IMR-90 (cell line): ENCODE results near the gene NUBP2. TPM values are rescaled to one million over a fixed set of nuclear protein-coding genes. Genes with fewer than 3 reads are reported as not detected.

Source experiments
- ATAC-seq: fragments of 200-7000 bp; cut with Tn5 transposase; 2 replicates; pipeline ENCODE4 v1.9.1; 2020; ENCODE audit warnings: low read depth, mild to moderate bottlenecking, moderate library complexity
- BruUV-seq: library from RNA; stranded (reverse); fragments of 400-500 nt; replicated peaks from 2 replicates; lab custom pipeline; 2021; lab: Mats Ljungman, UMichigan
- CTCF ChIA-PET: fragments of 300-600 bp; formaldehyde crosslinking; extraction: SDS; loops from one replicate; lab custom pipeline; 2021; ENCODE audit warnings: antibody characterized with exemption; lab: Yijun Ruan, JAX
- POLR2A ChIA-PET: fragments of 300-600 bp; sonication (Branson Sonifier 250); formaldehyde crosslinking; loops from one replicate; lab custom pipeline; 2022; ENCODE audit warnings: antibody characterized with exemption; ENCODE audit not compliant: unreplicated experiment; lab: Charles Lee
- DNase-seq: peaks from one replicate; pipeline ENCODE4 v3.0.0; 2013
- H2AFZ ChIP-seq: replicated peaks from 2 replicates; pipeline ENCODE3; 2013; ENCODE audit warnings: low read length, mild to moderate bottlenecking; ENCODE audit not compliant: poor library complexity
- H2AK5ac ChIP-seq: 2 replicates; pipeline ENCODE4 v1.6.1; 2013; ENCODE audit warnings: low read depth, low read length, inconsistent platforms
- H2AK9ac ChIP-seq: replicated peaks from 2 replicates; pipeline ENCODE3; 2013; ENCODE audit warnings: mild to moderate bottlenecking, low read depth, low read length, moderate library complexity; ENCODE audit not compliant: poor library complexity
- H2BK120ac ChIP-seq: 2 replicates; pipeline ENCODE4 v1.6.1; 2013; ENCODE audit warnings: low read depth, low read length, inconsistent platforms
- H2BK15ac ChIP-seq: 3 replicates; pipeline ENCODE4 v1.6.1; 2013; ENCODE audit warnings: low read depth, low read length, inconsistent platforms
- H2BK20ac ChIP-seq: 2 replicates; pipeline ENCODE4 v1.6.1; 2013; ENCODE audit warnings: low read depth, mild to moderate bottlenecking, inconsistent platforms, low read length, moderate library complexity
- H2BK5ac ChIP-seq: 2 replicates; pipeline ENCODE4 v1.6.1; 2013; ENCODE audit warnings: mild to moderate bottlenecking, low read depth, low read length, inconsistent platforms; ENCODE audit not compliant: poor library complexity, severe bottlenecking
- H3K14ac ChIP-seq: replicated peaks from 2 replicates; pipeline ENCODE4 v1.6.1; 2013; ENCODE audit warnings: low read depth, low read length, inconsistent platforms
- H3K18ac ChIP-seq: 2 replicates; pipeline ENCODE4 v1.6.1; 2013; ENCODE audit warnings: low read depth, low read length, control low read depth
- H3K23ac ChIP-seq: 2 replicates; pipeline ENCODE4 v1.6.1; 2013; ENCODE audit warnings: low read depth, low read length, inconsistent platforms
- H3K27ac ChIP-seq: 2 replicates; pipeline ENCODE4 v1.5.1; 2013; ENCODE audit warnings: mild to moderate bottlenecking, control low read depth, low read length; ENCODE audit not compliant: insufficient read depth
- H3K27me3 ChIP-seq: 2 replicates; pipeline ENCODE4 v1.6.1; 2013; ENCODE audit warnings: low read length; ENCODE audit not compliant: control insufficient read depth, insufficient read depth
- H3K36me3 ChIP-seq: 2 replicates; pipeline ENCODE4 v1.6.1; 2013; ENCODE audit warnings: low read length, mixed read lengths; ENCODE audit not compliant: control insufficient read depth, insufficient read depth
- H3K4ac ChIP-seq: 2 replicates; pipeline ENCODE4 v1.6.1; 2013; ENCODE audit warnings: low read depth, low read length, inconsistent platforms
- H3K4me1 ChIP-seq: 2 replicates; pipeline ENCODE4 v1.6.1; 2013; ENCODE audit warnings: low read length, mixed read lengths; ENCODE audit not compliant: control insufficient read depth, insufficient read depth
- H3K4me2 ChIP-seq: 2 replicates; pipeline ENCODE4 v1.6.1; 2013; ENCODE audit warnings: low read depth, mild to moderate bottlenecking, control low read depth, low read length, moderate library complexity
- H3K4me3 ChIP-seq: 2 replicates; pipeline ENCODE4 v1.5.1; 2013; ENCODE audit warnings: low read depth, mild to moderate bottlenecking, control low read depth, low read length, moderate library complexity; ENCODE audit not compliant: insufficient read depth
- H3K56ac ChIP-seq: 2 replicates; pipeline ENCODE4 v1.6.1; 2013; ENCODE audit warnings: low read length, inconsistent platforms; ENCODE audit not compliant: insufficient read depth; ENCODE audit errors: extremely low read depth
- H3K79me1 ChIP-seq, 2 experiments: 2 replicates each; pipeline ENCODE4 v1.6.1; 2013; ENCODE audit warnings: low read length in 2 of 2, inconsistent platforms in 1 of 2, low read depth in 1 of 2
- H3K9ac ChIP-seq: 2 replicates; pipeline ENCODE4 v1.6.1; 2013; ENCODE audit warnings: low read depth, low read length, control low read depth
- H3K9me1 ChIP-seq: 2 replicates; pipeline ENCODE4 v1.6.1; 2013; ENCODE audit warnings: low read length, inconsistent platforms; ENCODE audit not compliant: insufficient read depth
- H3K9me3 ChIP-seq: 2 replicates; pipeline ENCODE4 v1.6.1; 2013; ENCODE audit warnings: low read length; ENCODE audit not compliant: control insufficient read depth, insufficient read depth
- H4K20me1 ChIP-seq: 2 replicates; pipeline ENCODE4 v1.6.1; 2013; ENCODE audit warnings: low read length, inconsistent platforms; ENCODE audit not compliant: insufficient read depth
- H4K5ac ChIP-seq: 2 replicates; pipeline ENCODE4 v1.6.1; 2013; ENCODE audit warnings: mild to moderate bottlenecking, low read depth, low read length, control low read depth
- H4K8ac ChIP-seq, 2 experiments: 2 replicates each; pipeline ENCODE4 v1.6.1; 2013; ENCODE audit warnings: low read depth in 2 of 2, low read length in 2 of 2, control low read depth in 1 of 2, inconsistent platforms in 1 of 2
- H4K91ac ChIP-seq: 2 replicates; pipeline ENCODE4 v1.6.1; 2013; ENCODE audit warnings: low read depth, low read length, inconsistent platforms; ENCODE audit not compliant: insufficient read depth
- CEBPB ChIP-seq: IDR thresholded peaks from 2 replicates; pipeline ENCODE4 v1.6.1; 2012; ENCODE audit warnings: low read depth, low read length, improper control_type of control experiment
- CHD1 ChIP-seq: IDR thresholded peaks from 2 replicates; pipeline ENCODE4 v1.6.1; 2012; ENCODE audit warnings: low read depth, low read length, improper control_type of control experiment
- FOS ChIP-seq: fragments of 150-350 bp; IDR thresholded peaks from 2 replicates; pipeline ENCODE4 v1.6.1; 2016; ENCODE audit warnings: low read depth, low read length
- MAFK ChIP-seq: IDR thresholded peaks from 2 replicates; pipeline ENCODE4 v1.6.1; 2012; ENCODE audit warnings: low read depth, low read length, improper control_type of control experiment
- MAZ ChIP-seq: IDR thresholded peaks from 2 replicates; pipeline ENCODE4 v1.6.1; 2012; ENCODE audit warnings: low read depth, mild to moderate bottlenecking, low read length, improper control_type of control experiment, moderate library complexity, borderline replicate concordance
- MXI1 ChIP-seq: IDR thresholded peaks from 2 replicates; pipeline ENCODE4 v1.6.1; 2012; ENCODE audit warnings: low read depth, mild to moderate bottlenecking, low read length, moderate library complexity, borderline replicate concordance
- NFE2L2 ChIP-seq: fragments of 150-350 bp; IDR thresholded peaks from 2 replicates; pipeline ENCODE4 v1.6.1; 2016; ENCODE audit warnings: low read depth, mild to moderate bottlenecking, low read length
- POLR2A ChIP-seq: IDR thresholded peaks from 2 replicates; pipeline ENCODE4 v1.6.1; 2012; ENCODE audit warnings: mild to moderate bottlenecking, low read depth, low read length
- RAD21 ChIP-seq: IDR thresholded peaks from 2 replicates; pipeline ENCODE4 v1.6.1; 2012; ENCODE audit warnings: low read length, improper control_type of control experiment
- RCOR1 ChIP-seq: IDR thresholded peaks from 2 replicates; pipeline ENCODE4 v1.6.1; 2012; ENCODE audit warnings: mild to moderate bottlenecking, low read length, improper control_type of control experiment; ENCODE audit not compliant: insufficient replicate concordance
- RFX5 ChIP-seq: IDR thresholded peaks from 2 replicates; pipeline ENCODE4 v1.8.0; 2012; ENCODE audit warnings: low read depth, mild to moderate bottlenecking, low read length, moderate library complexity
- WGBS, 2 experiments: methylation state at CpG; one replicate each; pipeline versions ENCODE4 v1.1.5 to v1.1.7; 2013; ENCODE audit warnings: missing lambda C conversion rate in 2 of 2; ENCODE audit not compliant: insufficient read length in 1 of 2; ENCODE audit errors: extremely low coverage in 2 of 2; 5-methylcytosine and 5-hydroxymethylcytosine counted together
- dilution Hi-C: fragments of 300-500 bp; cut with HindIII; formaldehyde crosslinking; loops from one replicate; pipeline ENCODE4 v1.14.3; 2018; ENCODE audit warnings: low sequenced_read_pairs; ENCODE audit not compliant: unreplicated experiment
- in situ Hi-C: fragments of 300-500 bp; cut with MboI; formaldehyde crosslinking; loops from 3 replicates; pipeline ENCODE4 v1.14.3; 2019; ENCODE audit warnings: low sequenced_read_pairs, inconsistent platforms, mixed read lengths
- intact Hi-C: fragments of 100-400 bp; cut with micrococcal nuclease; formaldehyde crosslinking; loops from 2 replicates; pipeline ENCODE4 v1.10.0; 2022
- polyA plus RNA-seq, 3 experiments: library from polyadenylated mRNA; depleted of rRNA; stranded (reverse); fragments of >200 nt; gene quantifications; 2 replicates each; pipeline ENCODE4 v1.2.3, GENCODE V29; 2012; ENCODE audit warnings: low replicate concordance in 1 of 3
- total RNA-seq: library from RNA; depleted of rRNA; stranded (reverse); fragments of >200 nt; gene quantifications from 2 replicates; pipeline ENCODE4 v1.2.3, GENCODE V29; 2012
- TF ChIP-seq, protein P1 (sequence below): fragments of 150-350 bp; IDR thresholded peaks from 2 replicates; pipeline ENCODE4 v1.6.1; 2016; ENCODE audit warnings: low read depth, mild to moderate bottlenecking, low read length, moderate library complexity, borderline replicate concordance
- TF ChIP-seq, protein P2 (sequence below): conservative IDR thresholded peaks from 2 replicates; pipeline ENCODE4 v1.5.1; 2012; ENCODE audit warnings: mild to moderate bottlenecking, low read depth, low read length, improper control_type of control experiment
- TF ChIP-seq, protein P3 (sequence below): fragments of 150-350 bp; IDR thresholded peaks from 2 replicates; pipeline ENCODE4 v1.6.1; 2017; ENCODE audit warnings: mild to moderate bottlenecking, antibody characterized with exemption, low read length, low read depth

NUBP2 gene
- total and polyA plus RNA-seq, 2 of the 4 experiments (the other 2 are of a cell fraction): 62.6 to 131 TPM

DNA sequence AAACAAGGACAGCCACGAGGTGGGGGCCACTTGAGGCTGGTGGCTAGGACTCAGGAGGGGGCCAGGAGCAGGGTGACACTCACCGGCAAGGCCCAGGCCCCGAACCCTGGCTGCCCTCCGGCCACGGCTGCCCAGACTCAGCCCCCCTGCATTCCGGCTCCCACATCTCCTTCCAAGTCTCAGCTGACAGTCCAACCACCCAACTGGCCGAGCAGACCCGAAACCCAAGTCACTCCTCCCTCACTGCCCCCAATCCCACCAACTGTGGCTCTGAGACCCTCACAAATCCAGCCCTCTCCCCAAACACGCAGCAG, 34.5 kb downstream of the NUBP2 start:
- intact Hi-C loops: no loop called here
- H3K4me1 ChIP-seq: peaks cover 4% of the 10 kb centered on the region; the same call in 1 of the 2 replicates
- H3K36me3 ChIP-seq: peaks cover 18% of the 10 kb centered on the region
- DNase-seq (no peak), ATAC-seq (no peak)
- dilution Hi-C loops: no loop called here
- no peak overlapping the region for H2AK5ac ChIP-seq
- no peak overlapping the region for H4K91ac ChIP-seq
- no peaks in the 10 kb centered on the region for H4K20me1 ChIP-seq
- no peak overlapping the region for H2BK20ac ChIP-seq
- no peak overlapping the region for H2AFZ ChIP-seq
- no peak overlapping the region for H3K4ac ChIP-seq
- in situ Hi-C loops: no loop called here
- H4K5ac ChIP-seq: no peak overlapping the region
- no peak overlapping the region for H3K9ac ChIP-seq
- no peaks in the 10 kb centered on the region for H3K9me3 ChIP-seq
- no TSS peak for BruUV-seq
- H3K14ac ChIP-seq: no peak overlapping the region
- ChIA-PET CTCF (no interaction called here), POLR2A (no interaction called here)
- H2BK15ac ChIP-seq: no peak overlapping the region
- no peak overlapping the region for H3K56ac ChIP-seq
- H3K27me3 ChIP-seq: no peaks in the 10 kb centered on the region
- H3K4me2 ChIP-seq: no peak overlapping the region
- peak overlapping the region; percentile 20 for H2AK9ac ChIP-seq
- TF ChIP-seq RFX5 (no peak), MAFK (no peak), POLR2A (no peak), NFE2L2 (no peak), RCOR1 (no peak), MAZ (no peak), CHD1 (no peak), MXI1 (no peak), RAD21 (no peak), FOS (no peak), CEBPB (no peak)
- TF ChIP-seq, protein P1, sequence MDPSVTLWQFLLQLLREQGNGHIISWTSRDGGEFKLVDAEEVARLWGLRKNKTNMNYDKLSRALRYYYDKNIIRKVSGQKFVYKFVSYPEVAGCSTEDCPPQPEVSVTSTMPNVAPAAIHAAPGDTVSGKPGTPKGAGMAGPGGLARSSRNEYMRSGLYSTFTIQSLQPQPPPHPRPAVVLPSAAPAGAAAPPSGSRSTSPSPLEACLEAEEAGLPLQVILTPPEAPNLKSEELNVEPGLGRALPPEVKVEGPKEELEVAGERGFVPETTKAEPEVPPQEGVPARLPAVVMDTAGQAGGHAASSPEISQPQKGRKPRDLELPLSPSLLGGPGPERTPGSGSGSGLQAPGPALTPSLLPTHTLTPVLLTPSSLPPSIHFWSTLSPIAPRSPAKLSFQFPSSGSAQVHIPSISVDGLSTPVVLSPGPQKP: no peak
- TF ChIP-seq, protein P2, sequence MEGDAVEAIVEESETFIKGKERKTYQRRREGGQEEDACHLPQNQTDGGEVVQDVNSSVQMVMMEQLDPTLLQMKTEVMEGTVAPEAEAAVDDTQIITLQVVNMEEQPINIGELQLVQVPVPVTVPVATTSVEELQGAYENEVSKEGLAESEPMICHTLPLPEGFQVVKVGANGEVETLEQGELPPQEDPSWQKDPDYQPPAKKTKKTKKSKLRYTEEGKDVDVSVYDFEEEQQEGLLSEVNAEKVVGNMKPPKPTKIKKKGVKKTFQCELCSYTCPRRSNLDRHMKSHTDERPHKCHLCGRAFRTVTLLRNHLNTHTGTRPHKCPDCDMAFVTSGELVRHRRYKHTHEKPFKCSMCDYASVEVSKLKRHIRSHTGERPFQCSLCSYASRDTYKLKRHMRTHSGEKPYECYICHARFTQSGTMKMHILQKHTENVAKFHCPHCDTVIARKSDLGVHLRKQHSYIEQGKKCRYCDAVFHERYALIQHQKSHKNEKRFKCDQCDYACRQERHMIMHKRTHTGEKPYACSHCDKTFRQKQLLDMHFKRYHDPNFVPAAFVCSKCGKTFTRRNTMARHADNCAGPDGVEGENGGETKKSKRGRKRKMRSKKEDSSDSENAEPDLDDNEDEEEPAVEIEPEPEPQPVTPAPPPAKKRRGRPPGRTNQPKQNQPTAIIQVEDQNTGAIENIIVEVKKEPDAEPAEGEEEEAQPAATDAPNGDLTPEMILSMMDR: no peak
- TF ChIP-seq, protein P3, sequence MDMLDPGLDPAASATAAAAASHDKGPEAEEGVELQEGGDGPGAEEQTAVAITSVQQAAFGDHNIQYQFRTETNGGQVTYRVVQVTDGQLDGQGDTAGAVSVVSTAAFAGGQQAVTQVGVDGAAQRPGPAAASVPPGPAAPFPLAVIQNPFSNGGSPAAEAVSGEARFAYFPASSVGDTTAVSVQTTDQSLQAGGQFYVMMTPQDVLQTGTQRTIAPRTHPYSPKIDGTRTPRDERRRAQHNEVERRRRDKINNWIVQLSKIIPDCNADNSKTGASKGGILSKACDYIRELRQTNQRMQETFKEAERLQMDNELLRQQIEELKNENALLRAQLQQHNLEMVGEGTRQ: no peak
- H3K4me3 ChIP-seq: no peak overlapping the region
- 84% methylated on average over 3 of the region's 9 CpGs; no CpG with 5 or more reads in 1 of the 2 experiments for WGBS, 2 experiments
- no peak overlapping the region for H3K23ac ChIP-seq
- no peaks in the 10 kb centered on the region for H3K79me1 ChIP-seq
- H3K27ac ChIP-seq: no peak overlapping the region
- no peak overlapping the region for H3K18ac ChIP-seq
- H4K8ac ChIP-seq: no peak overlapping the region
- peaks cover 2% of the 10 kb centered on the region; the same call in 1 of the 2 replicates for H3K9me1 ChIP-seq
- no peak overlapping the region for H2BK120ac ChIP-seq
- no peak overlapping the region for H2BK5ac ChIP-seq
